Peyer's patch (tissue), 4 donors: ENCODE results near the gene PILRB.

Experiments
- CTCF ChIP-seq, 6 experiments: fragments of 450-650 bp in 4 of 6; fragments of 200-600 bp in 2 of 6; sonication (generic) in 1 of 6; IDR thresholded peaks; one replicate each; pipeline ENCODE4 v1.5.1; 2017 to 2019; ENCODE audit warnings: antibody characterized with exemption in 6 of 6, mild to moderate bottlenecking in 3 of 6, moderate library complexity in 1 of 6
- POLR2A ChIP-seq, 2 donors: fragments of 450-650 bp; IDR thresholded peaks; one replicate each; pipeline ENCODE4 v1.5.1; 2017; ENCODE audit warnings: antibody characterized with exemption in 2 of 2, mild to moderate bottlenecking in 2 of 2, moderate library complexity in 2 of 2

- TF ChIP-seq CTCF (IDR thresholded peaks at IDR 0.05) (no peak), POLR2A (IDR thresholded peaks at IDR 0.05) (no peak)
Observed at GRCh38 chr7:100360135-100360854, 2.4 kb downstream of the PILRB start.
